Measurements from ENCODE around the gene ZBED5.

Gene ZBED5

DNA sequence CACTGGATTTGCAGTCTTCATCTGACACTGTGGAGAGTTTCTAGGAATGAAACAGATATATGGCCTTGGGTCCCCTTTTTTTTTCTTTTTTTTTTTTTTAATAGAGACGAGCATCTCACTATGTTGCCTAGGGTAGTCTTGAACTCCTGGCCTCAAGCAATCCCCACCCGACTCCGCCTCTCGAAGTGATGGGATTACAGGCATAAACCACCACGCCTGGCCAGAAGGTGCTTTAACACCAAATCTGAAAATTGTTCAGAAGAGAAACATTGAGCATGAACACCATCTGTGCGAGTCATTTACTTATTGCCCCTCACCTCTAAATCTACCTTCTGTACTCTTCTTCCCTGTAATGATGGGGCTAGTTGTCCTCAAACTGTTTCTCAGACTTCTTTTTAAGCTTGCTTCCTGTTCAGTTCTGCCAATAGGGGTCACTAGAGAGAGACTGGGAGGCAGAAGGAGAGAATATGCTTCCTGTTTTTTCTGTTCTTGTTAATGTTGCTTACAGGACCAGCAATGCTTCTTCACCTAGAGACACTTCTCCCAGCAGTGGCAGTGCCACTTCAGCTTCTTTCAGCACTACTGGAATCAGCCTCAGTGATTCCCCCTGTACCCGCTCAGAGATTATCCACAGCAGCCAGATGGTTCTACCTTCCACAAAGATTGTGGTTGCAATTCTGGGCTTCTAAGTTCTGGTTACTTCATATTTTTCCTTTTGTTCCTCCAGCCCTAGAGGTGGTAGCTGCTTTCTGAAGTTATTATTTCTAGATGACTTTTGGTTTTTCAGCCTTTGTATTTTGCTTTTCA lies 20.8 kb upstream of the ZBED5 start:
- FAIRE-seq, result no peak

DNA sequence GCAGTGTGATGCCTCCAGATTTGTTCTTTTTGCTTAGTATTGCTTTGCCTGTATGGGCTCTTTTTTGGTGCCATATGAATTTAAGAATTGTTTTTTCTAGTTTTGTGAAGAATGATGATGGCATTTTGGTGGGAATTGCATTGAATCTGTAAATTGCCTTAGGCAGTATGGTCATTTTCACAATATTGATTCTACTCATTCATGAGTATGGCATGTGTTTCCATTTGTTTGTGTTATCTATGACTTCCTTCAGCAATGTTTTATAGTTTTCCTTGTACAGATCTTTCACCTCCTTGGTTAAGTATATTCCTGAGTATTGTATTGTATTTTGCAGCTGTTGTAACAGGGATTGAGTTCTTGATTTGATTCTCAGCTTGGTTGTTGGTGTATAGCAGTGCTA lies 18.3 kb upstream of the ZBED5 start:
- no peak for FAIRE-seq

GRCh38 chr11:10875430-10876021 lies 17.7 kb upstream of the ZBED5 start:
- no peak for FAIRE-seq

GRCh38 chr11:10872097-10872496 lies 14.2 kb upstream of the ZBED5 start:
- no peak for FAIRE-seq

- no peak for FAIRE-seq
Measured at GRCh38 chr11:10868352-10868751, 10.5 kb upstream of the ZBED5 start.

DNA sequence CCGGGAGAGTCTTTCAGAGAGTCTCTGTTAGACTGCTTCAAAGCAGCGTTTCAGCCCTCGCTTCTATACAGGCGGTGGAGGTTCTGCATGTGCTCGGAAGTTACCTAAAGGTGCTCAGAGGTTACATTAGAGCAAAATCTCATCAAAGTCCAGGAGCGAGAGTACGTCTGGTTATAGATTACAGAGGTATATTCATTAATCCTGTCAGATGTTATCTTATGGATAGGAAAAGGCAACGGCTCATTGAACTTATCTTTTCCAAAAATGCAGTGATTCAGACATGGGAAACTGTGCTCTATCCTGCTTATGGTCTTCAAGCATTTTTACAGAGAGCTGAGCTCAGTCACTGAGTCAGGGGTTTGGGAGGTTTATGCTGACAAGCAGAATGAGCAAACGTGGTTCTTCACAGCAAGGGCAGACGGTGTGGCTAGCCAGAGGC lies 9.1 kb upstream of the ZBED5 start:
- FAIRE-seq, result no peak

GRCh38 chr11:10865837-10866270 lies 8.0 kb upstream of the ZBED5 start:
- FAIRE-seq, result no peak

DNA sequence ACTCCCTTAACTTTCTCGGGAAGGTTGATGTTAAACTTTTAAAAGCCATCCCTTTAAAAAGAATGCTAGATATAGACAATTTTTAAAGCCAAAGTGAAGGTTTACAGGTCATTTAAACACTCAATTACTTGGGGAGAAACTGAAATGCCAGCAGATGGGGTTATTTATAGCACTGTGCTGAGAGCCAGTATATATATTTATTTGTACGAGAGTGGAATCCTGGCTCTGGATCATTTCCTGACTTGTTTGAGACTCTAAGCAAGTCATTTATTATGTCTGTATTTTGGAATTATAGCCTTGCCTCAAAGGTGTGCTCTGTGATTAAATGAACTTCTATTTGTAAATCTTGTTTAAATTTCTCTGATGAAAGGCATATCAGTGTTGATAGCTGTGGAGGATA lies 6.8 kb upstream of the ZBED5 start:
- FAIRE-seq, result no peak

DNA sequence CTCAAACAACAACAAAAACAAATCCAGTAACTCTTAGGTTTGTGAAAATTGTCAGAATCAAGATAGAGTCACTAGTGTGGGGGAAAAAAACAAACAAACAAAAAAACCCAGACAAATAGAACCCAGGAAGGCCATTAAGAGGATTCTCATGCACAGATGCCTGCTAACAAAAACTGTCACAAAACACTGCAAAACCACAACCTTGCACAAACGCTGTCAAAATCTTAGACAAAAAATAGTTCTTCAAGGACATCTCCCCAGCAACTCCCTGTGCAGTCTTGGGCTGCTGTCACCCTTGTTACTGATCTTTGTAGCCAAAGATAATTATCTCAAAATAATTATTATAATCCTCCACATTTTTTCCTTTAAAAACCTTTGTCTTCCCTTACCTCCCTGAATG lies 4.6 kb upstream of the ZBED5 start:
- FAIRE-seq, result no peak

- FAIRE-seq, result no peak
Measured at GRCh38 chr11:10861799-10862198, 3.9 kb upstream of the ZBED5 start.

DNA sequence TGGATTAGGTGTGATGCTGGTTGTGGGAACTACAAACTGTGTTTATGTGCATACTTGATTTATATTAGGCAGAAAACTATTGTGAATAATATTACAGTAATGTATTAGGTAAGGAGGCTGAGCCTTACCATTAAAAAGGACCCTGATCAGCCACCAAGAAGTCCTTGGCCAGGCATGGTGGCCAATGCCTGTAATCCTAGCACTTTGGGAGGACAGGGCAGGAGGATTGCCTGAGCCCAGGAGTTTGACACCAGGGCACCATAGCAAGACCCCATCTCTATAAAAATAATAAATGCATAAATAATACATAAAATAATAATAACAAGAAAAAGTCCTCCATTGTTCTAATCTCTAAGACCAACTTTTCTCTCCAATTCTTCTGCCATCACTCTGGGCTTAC lies 3.2 kb upstream of the ZBED5 start:
- no peak for FAIRE-seq

GRCh38 chr11:10858439-10859325 lies 829 bp upstream of the ZBED5 start:
- FAIRE-seq, result no peak

- no peak for FAIRE-seq
Measured at GRCh38 chr11:10857459-10857708, 469 bp downstream of the ZBED5 start.

GRCh38 chr11:10856689-10857458 lies 979 bp downstream of the ZBED5 start:
- no peak for FAIRE-seq

GRCh38 chr11:10855295-10855694 lies 2.6 kb downstream of the ZBED5 start:
- no peak for FAIRE-seq

- no peak for FAIRE-seq
Measured at GRCh38 chr11:10847960-10848860, 9.6 kb downstream of the ZBED5 start.

DNA sequence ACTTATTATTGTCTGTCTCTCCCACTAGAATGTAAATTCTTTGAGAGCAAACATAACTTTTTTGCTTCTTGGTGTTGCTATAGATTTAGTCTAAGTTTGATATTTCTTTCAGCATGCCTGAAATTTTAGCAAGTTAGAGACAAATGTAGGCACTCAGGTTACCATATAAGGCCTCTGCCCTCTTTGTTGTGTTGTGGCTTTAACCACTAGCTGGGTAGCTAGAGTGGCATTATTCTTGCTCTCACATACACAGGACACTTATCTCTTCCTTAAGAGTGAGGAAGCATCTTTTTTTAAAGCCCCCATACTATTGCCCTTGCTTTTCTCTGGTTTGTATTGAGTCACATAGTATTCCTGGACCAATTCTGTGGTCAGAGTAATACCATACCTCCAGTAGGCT lies 11.2 kb downstream of the ZBED5 start:
- no peak for FAIRE-seq

DNA sequence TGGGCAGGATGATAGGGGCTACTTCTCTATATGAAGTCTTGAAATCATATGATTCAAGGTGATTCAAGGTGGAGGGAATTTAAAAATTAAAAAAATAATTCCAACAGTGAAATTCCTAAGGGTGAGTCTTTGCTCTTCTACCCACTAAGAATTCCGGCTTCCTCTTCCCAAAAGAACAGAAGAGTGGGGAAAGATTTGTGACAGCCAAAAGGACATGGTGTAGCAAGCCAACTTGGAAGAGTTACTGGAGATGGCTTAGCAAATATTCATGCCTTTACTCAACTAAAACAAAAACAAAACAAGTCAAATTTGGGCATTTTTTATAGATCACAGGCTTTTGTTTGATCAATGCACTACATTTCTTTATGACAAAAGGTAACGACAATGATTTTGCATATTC lies 12.3 kb downstream of the ZBED5 start:
- FAIRE-seq, result no peak

DNA sequence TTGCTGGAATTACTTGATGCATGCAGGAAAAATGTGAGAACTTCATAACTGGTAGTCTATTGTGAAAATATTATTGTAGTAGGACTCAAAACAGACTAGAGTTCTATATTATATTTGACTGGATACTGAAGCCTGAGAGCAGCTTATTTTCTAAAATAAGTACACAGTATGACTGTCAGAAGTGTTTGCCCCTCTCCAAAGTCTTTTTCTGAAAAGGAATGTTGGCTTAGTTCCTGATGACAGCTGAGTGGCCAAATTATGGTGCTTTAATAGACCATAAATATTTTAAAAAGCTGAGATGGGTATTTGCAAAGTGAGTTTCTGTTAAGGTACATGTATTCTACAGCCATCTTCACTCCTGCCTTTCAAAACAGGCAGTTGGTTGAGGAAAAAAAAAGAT lies 13.1 kb downstream of the ZBED5 start:
- no peak for FAIRE-seq

- FAIRE-seq, result no peak
Measured at GRCh38 chr11:10844356-10844755, 13.5 kb downstream of the ZBED5 start.

DNA sequence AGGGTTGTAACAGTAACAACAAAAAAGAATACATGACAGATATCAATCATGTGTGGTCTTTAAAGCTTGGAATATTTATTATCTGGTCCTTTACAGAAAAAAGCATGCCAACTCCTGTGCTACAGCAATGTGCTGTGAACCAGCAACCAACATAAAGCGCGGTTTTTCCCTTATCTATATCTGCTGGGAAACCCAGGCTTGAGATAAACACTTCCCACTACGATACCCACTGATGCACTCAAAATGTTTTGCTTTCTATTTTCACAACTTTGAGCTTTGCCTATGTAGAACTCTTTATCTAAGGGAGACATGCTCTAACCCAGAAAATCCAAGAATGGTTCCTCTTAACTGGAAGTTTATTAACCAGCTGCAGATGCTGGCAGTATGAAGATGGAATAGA lies 19.0 kb downstream of the ZBED5 start:
- no peak for FAIRE-seq

DNA sequence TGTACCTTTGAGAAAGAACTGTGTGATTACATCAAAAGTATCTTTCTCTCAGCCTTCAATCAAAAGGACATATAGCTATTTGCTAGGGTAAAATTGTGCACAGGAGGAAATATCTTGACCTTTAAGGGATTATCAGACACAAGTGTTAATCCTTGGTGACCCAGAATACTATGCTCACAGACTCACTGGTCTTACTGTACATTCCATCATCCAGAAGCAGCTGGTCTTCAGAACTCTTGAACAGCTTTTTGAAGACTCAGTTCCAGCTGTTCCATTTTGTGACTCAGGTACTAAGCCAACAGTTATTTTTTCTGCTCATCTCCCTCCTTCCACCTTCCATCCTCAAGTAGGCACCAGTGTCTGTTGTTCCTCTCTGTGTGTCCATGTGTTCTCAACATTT lies 19.8 kb downstream of the ZBED5 start:
- no peak for FAIRE-seq

Data from endometrium (tissue), 2 donors.